SU-DHL-6 (cell line): ENCODE measurements around the gene FBXW11.

Source experiments
- H2AFZ ChIP-seq: fragments of 200-600 bp; sonication (generic); 2 replicates; pipeline ENCODE4 v1.6.1; 2014; ENCODE audit warnings: low read depth, mild to moderate bottlenecking, moderate library complexity, mixed read lengths, antibody characterized with exemption, low read length; ENCODE audit not compliant: severe bottlenecking
- H3F3A ChIP-seq: fragments of 200-600 bp; shearing (Covaris generic); 2 replicates; pipeline ENCODE4 v1.6.0; 2016; ENCODE audit warnings: antibody characterized with exemption, mild to moderate bottlenecking; ENCODE audit not compliant: insufficient read depth
- H3K27ac ChIP-seq: fragments of 200-600 bp; sonication (generic); 2 replicates; pipeline ENCODE4 v1.5.1; 2016; ENCODE audit warnings: low read depth, mild to moderate bottlenecking, low read length, moderate library complexity, mixed read lengths
- H3K27me3 ChIP-seq: fragments of 200-600 bp; sonication (generic), shearing (Covaris generic); 2 replicates; pipeline ENCODE4 v1.6.0; 2014; ENCODE audit warnings: mild to moderate bottlenecking, low read length
- H3K36me3 ChIP-seq: fragments of 200-600 bp; sonication (generic); 2 replicates; pipeline ENCODE4 v1.6.1; 2014; ENCODE audit warnings: mild to moderate bottlenecking, low read length, mixed read lengths
- H3K4me2 ChIP-seq: fragments of 300-600, 200-600 bp; shearing (Covaris generic), sonication (generic); 2 replicates; pipeline ENCODE4 v1.6.0; 2014; ENCODE audit warnings: low read length, low read depth, mild to moderate bottlenecking; ENCODE audit not compliant: poor library complexity, severe bottlenecking
- H3K4me3 ChIP-seq: fragments of 200-600 bp; sonication (generic); 2 replicates; pipeline ENCODE4 v1.5.1; 2014; ENCODE audit warnings: antibody characterized with exemption, low read length, mild to moderate bottlenecking, mixed read lengths; ENCODE audit not compliant: insufficient read depth, poor library complexity, severe bottlenecking
- H3K79me2 ChIP-seq: fragments of 200-600 bp; sonication (generic); 2 replicates; pipeline ENCODE4 v1.6.1; 2014; ENCODE audit warnings: mild to moderate bottlenecking, low read length, moderate library complexity; ENCODE audit not compliant: insufficient read depth
- H3K9ac ChIP-seq: fragments of 200-600 bp; sonication (generic); 2 replicates; pipeline ENCODE4 v1.7.0; 2014; ENCODE audit warnings: mild to moderate bottlenecking, low read length
- H3K9me2 ChIP-seq: fragments of 200-600 bp; sonication (generic); replicated peaks from 2 replicates; pipeline ENCODE4 v1.6.1; 2014; ENCODE audit warnings: low read length; ENCODE audit not compliant: insufficient read depth
- H3K9me3 ChIP-seq: fragments of 200-600 bp; sonication (generic); 2 replicates; pipeline ENCODE4 v1.6.1; 2014; ENCODE audit warnings: low read length, mixed read lengths; ENCODE audit not compliant: insufficient read depth
- H4K20me1 ChIP-seq: fragments of 200-600 bp; sonication (generic); 2 replicates; pipeline ENCODE4 v1.6.1; 2014; ENCODE audit warnings: low read depth, mild to moderate bottlenecking, antibody characterized with exemption, low read length, moderate library complexity, mixed read lengths
- EZH2phosphoT487 ChIP-seq: fragments of 200-600 bp; sonication (generic), shearing (Covaris generic); conservative IDR thresholded peaks from 2 replicates; pipeline ENCODE4 v1.6.1; 2018; ENCODE audit warnings: mild to moderate bottlenecking, antibody characterized with exemption, low read length, moderate library complexity, mixed read lengths
- TF ChIP-seq, protein P1 (sequence below): fragments of 200-600 bp; sonication (generic); IDR thresholded peaks from one replicate; pipeline ENCODE4 v1.5.1; 2017; ENCODE audit warnings: antibody characterized with exemption, mild to moderate bottlenecking, low read length, moderate library complexity; ENCODE audit not compliant: insufficient read depth, poor library complexity, severe bottlenecking

FBXW11 gene

DNA sequence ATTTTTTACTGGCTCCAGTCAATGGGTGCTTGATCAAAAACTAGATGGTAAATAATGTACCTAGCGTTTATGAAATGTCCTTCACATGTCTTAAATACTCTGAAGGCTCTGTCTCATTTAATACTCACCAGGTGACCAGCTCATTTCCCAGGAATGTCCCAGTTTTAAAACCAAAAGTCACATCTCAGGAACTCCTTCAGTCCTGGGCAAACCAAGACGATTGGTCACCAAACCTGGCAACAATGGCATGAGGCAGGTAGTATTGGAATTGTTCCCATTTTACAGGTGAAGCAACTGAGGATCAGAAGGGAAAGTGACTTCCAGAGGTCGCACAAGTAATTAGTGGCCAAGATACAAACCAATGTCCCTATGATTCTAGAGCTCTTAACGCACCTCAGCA, 193.2 kb downstream of the FBXW11 start:
- Histone ChIP-seq H3K9me3 (no peaks in the 10 kb centered on the region), H3K9ac (no peak overlapping the region), H3K9me2 (no peaks in the 10 kb centered on the region), H3K4me2 (no peak overlapping the region), H3K4me3 (no peak overlapping the region), H3K36me3 (no peaks in the 10 kb centered on the region), H4K20me1 (no peaks in the 10 kb centered on the region), H3K27ac (no peak overlapping the region), H3K79me2 (no peaks in the 10 kb centered on the region), H2AFZ (no peak overlapping the region), H3K27me3 (no peaks in the 10 kb centered on the region), H3F3A (no peaks in the 10 kb centered on the region)
- TF ChIP-seq, protein P1, sequence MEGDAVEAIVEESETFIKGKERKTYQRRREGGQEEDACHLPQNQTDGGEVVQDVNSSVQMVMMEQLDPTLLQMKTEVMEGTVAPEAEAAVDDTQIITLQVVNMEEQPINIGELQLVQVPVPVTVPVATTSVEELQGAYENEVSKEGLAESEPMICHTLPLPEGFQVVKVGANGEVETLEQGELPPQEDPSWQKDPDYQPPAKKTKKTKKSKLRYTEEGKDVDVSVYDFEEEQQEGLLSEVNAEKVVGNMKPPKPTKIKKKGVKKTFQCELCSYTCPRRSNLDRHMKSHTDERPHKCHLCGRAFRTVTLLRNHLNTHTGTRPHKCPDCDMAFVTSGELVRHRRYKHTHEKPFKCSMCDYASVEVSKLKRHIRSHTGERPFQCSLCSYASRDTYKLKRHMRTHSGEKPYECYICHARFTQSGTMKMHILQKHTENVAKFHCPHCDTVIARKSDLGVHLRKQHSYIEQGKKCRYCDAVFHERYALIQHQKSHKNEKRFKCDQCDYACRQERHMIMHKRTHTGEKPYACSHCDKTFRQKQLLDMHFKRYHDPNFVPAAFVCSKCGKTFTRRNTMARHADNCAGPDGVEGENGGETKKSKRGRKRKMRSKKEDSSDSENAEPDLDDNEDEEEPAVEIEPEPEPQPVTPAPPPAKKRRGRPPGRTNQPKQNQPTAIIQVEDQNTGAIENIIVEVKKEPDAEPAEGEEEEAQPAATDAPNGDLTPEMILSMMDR: no peak
- TF ChIP-seq EZH2phosphoT487: no peak
